Testis (tissue), 3 donors: Measurements from ENCODE around the gene AIFM1. TPM values are rescaled to one million over a fixed set of nuclear protein-coding genes. Genes with fewer than 3 reads are reported as not detected.
A peak's percentile ranks its signal among the peaks of the same experiment; 100 is the strongest.

ENCODE experiments used
- DNase-seq: peaks from one replicate; pipeline ENCODE4 v3.0.0-alpha.2; 2019
- H3K27ac ChIP-seq, 2 donors: fragments of 200-600 bp; sonication (generic); one replicate each; pipeline ENCODE4 v1.5.1; 2019
- H3K27me3 ChIP-seq: fragments of 200-600 bp; sonication (generic); one replicate; pipeline ENCODE4 v1.5.1; 2019
- H3K36me3 ChIP-seq: fragments of 200-600 bp; sonication (generic); one replicate; pipeline ENCODE4 v1.5.1; 2017; ENCODE audit warnings: low read depth; ENCODE audit errors: missing control alignments
- H3K4me1 ChIP-seq: fragments of 200-600 bp; sonication (generic); one replicate; pipeline ENCODE4 v1.5.1; 2019
- H3K4me3 ChIP-seq, 2 donors: fragments of 200-600 bp; sonication (generic); one replicate each; pipeline ENCODE4 v1.5.1; 2017 to 2019
- H3K9me3 ChIP-seq: fragments of 200-600 bp; sonication (generic); one replicate; pipeline ENCODE4 v1.5.1; 2017
- POLR2A ChIP-seq: fragments of 450-650 bp; IDR thresholded peaks from one replicate; pipeline ENCODE4 v1.6.1; 2017; ENCODE audit warnings: antibody characterized with exemption, mild to moderate bottlenecking, moderate library complexity
- WGBS, 2 donors: methylation state at CpG; one replicate each; pipeline ENCODE4 v1.1.5; 2018; 5-methylcytosine and 5-hydroxymethylcytosine counted together
- intact Hi-C: fragments of 100-400 bp; cut with DNase I; formaldehyde crosslinking; loops from one replicate; pipeline ENCODE4 v1.15.1; 2023; ENCODE audit warnings: low total_unique reads
- polyA plus RNA-seq: library from polyadenylated mRNA; stranded (reverse); fragments of 350-450 nt; fragmentation: Illumina TruSeq; extraction: RNeasy Lipid Tissue Mini Kit (QIAGEN cat#74804); gene quantifications from one replicate; pipeline ENCODE4 v1.2.3, GENCODE V29; 2014; ENCODE audit warnings: low read depth, low replicate concordance; ENCODE audit not compliant: insufficient read depth
- total RNA-seq, 2 donors: library from RNA; depleted of rRNA; stranded (reverse); fragments of >200 nt; gene quantifications; one replicate each; pipeline ENCODE4 v1.2.3, GENCODE V29; 2016
- TF ChIP-seq, protein P1 (sequence below), 3 experiments: fragments of 450-650 bp in 2 of 3; fragments of 200-600 bp in 1 of 3; sonication (generic) in 1 of 3; IDR thresholded peaks; one replicate each; pipeline ENCODE4 v1.5.1; 2016 to 2019; ENCODE audit warnings: antibody characterized with exemption in 3 of 3, mild to moderate bottlenecking in 2 of 3, moderate library complexity in 1 of 3

AIFM1 gene
- total and polyA plus RNA-seq, 3 donors from 2014 or later, result 55.1 to 70.1 (median 67.1) TPM

DNA sequence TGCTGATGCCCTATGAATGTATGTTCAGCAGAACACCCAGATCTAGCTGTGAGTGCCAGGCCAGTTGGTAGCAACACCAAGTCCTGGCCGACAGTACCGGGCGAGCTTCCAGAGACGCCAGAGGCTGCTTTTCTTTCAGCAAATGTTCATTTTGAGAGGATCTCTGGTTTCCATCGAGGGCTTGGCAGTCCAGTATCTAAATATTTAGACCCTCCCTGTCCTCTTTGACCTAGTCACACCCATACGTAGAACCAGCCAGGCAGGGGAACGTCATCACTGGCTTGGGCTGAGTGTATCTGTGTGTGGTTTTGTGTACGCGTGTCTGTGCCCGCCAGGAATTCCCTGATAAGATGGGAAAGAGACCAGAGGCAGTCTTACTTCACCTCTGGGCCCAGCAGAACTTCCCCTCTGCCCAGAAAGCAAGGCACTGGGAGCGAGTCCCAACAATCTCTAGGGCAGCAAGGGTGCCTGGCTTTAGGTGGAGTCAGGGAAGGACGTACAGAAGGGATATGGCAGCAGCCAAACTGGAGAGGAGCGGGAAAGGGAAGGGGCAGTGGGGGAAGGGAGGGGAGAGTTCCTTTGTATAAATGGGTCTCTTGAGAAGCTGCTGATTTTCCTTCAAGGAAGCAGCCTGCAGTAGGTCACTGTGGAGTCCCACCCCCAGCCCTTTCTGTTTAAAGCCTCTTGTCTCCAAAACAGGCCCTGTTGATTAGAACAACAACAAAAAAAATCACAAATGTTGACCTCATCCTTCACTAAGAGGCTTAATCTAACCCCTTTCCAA is 40.4 kb downstream of the AIFM1 start:
- 78 to 85% methylated on average over 4 to 12 of the region's 13 CpGs for WGBS, 2 donors
- DNase-seq, result no peak

DNA sequence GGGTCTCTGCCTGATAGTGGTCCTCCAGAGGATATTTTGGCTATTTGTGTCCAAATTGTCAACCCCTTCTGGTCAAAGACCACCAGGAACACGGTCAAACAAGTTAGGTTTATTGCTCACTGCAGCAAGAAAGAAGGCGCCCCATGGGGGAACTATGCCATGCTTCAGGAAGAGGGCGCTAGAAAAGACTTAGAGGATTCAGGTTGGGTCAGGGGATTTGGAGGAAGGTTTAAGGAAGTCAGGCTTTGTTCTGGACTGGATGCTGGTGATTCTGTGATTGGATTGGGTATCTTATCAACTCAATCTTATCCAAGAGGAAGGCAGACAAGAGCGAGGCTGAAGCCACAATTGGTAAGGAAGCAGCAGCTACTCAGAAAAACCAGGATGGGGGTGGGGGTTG is 41.1 kb downstream of the AIFM1 start:
- Histone ChIP-seq H3K4me1 (peaks cover 3% of the 10 kb centered on the region), H3K9me3 (no peaks in the 10 kb centered on the region), H3K36me3 (no peaks in the 10 kb centered on the region), H3K27me3 (no peaks in the 10 kb centered on the region), H3K27ac (no peak overlapping the region), H3K4me3 (no peak overlapping the region)
- WGBS, 2 donors, result 91 to 93% methylated on average over 3 to 4 of the region's 4 CpGs
- DNase-seq, result no peak
- intact Hi-C loops, result no loop called here
- TF ChIP-seq POLR2A, result no peak
- TF ChIP-seq, protein P1, sequence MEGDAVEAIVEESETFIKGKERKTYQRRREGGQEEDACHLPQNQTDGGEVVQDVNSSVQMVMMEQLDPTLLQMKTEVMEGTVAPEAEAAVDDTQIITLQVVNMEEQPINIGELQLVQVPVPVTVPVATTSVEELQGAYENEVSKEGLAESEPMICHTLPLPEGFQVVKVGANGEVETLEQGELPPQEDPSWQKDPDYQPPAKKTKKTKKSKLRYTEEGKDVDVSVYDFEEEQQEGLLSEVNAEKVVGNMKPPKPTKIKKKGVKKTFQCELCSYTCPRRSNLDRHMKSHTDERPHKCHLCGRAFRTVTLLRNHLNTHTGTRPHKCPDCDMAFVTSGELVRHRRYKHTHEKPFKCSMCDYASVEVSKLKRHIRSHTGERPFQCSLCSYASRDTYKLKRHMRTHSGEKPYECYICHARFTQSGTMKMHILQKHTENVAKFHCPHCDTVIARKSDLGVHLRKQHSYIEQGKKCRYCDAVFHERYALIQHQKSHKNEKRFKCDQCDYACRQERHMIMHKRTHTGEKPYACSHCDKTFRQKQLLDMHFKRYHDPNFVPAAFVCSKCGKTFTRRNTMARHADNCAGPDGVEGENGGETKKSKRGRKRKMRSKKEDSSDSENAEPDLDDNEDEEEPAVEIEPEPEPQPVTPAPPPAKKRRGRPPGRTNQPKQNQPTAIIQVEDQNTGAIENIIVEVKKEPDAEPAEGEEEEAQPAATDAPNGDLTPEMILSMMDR (IDR thresholded peaks at IDR 0.05), result no peak

More for the DNA sequence above, 40.4 kb downstream of the AIFM1 start:
- Histone ChIP-seq H3K4me1 (peaks cover 3% of the 10 kb centered on the region), H3K9me3 (no peaks in the 10 kb centered on the region), H3K4me3 (no peak overlapping the region), H3K36me3 (no peaks in the 10 kb centered on the region), H3K27me3 (no peaks in the 10 kb centered on the region), H3K27ac (no peak overlapping the region)
- intact Hi-C loops, result no loop called here
- TF ChIP-seq, protein P1 (IDR thresholded peaks at IDR 0.05), result no peak
- no peak for TF ChIP-seq POLR2A

DNA sequence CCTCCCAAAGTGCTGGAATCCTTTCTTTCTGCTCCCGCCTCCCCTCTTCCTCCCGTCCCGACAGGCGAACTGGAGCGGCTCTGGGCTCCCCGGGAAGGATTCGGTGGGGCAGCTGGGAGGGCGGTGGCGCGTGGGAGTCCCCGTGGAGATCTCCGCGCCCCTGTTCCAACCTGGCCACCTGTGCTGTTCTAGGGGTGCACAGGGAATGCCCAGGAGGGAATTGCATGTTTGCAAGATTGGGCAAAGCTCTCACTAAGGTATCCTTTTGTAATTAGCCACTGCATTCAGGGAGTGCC is 44.2 kb downstream of the AIFM1 start:
- Histone ChIP-seq H3K9me3 (no peaks in the 10 kb centered on the region), H3K4me1 (peaks cover 6% of the 10 kb centered on the region), H3K27me3 (no peaks in the 10 kb centered on the region), H3K4me3 (no peak overlapping the region), H3K27ac (peak overlapping the region in 1 of 2 donors; percentile 36), H3K36me3 (no peaks in the 10 kb centered on the region)
- DNase-seq, result no peak
- no peak for TF ChIP-seq POLR2A
- TF ChIP-seq, protein P1 (IDR thresholded peaks at IDR 0.05), result no peak
- WGBS, 2 donors, result 50 to 62% methylated on average over 6 to 13 of the region's 13 CpGs
- intact Hi-C loops, result no loop called here

DNA sequence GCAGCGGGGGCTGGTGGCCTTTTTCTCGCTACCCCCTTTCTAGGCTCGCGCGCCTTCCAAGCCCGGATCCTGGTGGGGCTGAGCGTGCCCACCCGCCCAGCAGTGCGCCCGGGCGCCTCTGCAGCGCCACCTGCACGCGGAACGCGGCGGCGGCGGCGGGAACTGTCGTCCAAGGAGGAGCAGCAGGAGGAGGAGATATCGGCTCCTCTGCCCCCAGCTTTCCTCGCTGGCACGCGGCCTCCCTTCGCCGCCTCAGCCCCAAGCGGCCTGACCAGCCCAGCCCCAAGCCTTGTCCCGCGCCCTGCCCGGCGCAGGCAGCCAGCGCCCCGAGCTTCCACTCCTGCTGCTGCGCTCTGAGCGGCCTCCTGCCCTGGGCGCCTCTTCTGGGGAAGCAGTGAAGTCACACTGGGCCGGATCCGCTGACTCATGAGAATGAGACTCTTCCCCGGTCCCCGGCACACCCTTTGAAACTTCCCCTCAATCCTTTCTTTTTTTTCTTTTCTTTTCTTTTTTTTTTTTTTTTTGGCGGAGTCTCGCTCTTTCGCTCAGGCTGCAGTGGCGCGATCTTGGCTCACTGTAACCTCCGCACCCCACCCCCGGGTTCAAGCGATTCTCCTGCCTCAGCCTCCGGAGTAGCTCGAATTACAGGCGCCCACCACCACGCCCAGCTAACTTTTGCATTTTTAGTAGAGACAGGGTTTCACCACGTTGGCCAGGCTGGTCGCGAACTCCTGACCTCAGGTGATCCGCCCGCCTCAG is 44.7 kb downstream of the AIFM1 start:
- intact Hi-C loops, result no loop called here
- no peaks in the 10 kb centered on the region for H3K27me3 ChIP-seq
- peak overlapping the region; percentile 4 to 17 for H3K4me3 ChIP-seq
- peak; percentile 78 for DNase-seq
- 5 to 11% methylated on average over 22 to 47 of the region's 58 CpGs for WGBS, 2 donors
- H3K4me1 ChIP-seq, result peaks cover 6% of the 10 kb centered on the region
- no peaks in the 10 kb centered on the region for H3K36me3 ChIP-seq
- H3K9me3 ChIP-seq, result no peaks in the 10 kb centered on the region
- H3K27ac ChIP-seq, result peak overlapping the region; percentile 31 to 36
- TF ChIP-seq POLR2A, result no peak
- TF ChIP-seq, protein P1 (IDR thresholded peaks at IDR 0.05), result peak; percentile 46 to 60 (median 53)
